ENCODE measurements around the gene HPN. TPM values are rescaled to one million over a fixed set of nuclear protein-coding genes. Genes with fewer than 3 reads are reported as not detected.

The HPN gene
- total and polyA plus RNA-seq, 2 of the 13 experiments (the other 11 are each of a cell fraction or from before 2014, with no cell fraction given): 46.7 to 261 TPM

DNA sequence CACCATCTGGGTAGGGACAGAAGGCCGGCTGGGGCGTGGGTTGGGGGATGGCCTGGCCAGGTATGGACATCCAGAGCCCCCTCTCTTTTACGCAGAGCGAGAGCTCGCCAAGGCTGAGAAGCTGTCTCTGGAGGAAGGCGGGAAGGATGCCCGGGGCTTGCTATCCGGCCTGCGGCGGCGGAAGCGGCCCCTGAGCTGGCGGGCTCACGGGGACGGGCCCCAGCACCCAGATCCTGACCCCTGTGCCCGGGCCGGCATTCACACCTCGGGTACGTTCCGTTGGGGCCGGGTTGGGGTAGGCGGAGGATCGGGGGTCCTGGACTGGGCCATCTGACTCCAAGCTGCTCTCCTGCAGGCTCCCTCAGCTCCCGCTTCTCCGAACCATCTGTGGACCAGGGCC lies 19.9 kb upstream of the HPN start:
- Histone ChIP-seq H3K27ac (ENCODE audit: extremely low read length, insufficient read depth, low read length) (no peak overlapping the region), H3K9me3 (ENCODE audit: low read length) (no peaks in the 10 kb centered on the region), H3K27me3 (ENCODE audit: control insufficient read depth in 1 of 2, insufficient read depth in 2 of 2, low read length in 2 of 2) (no peaks in the 10 kb centered on the region), H3K79me2 (ENCODE audit: insufficient read depth, low read length) (no peaks in the 10 kb centered on the region), H2AFZ (ENCODE audit: low read length) (no peak overlapping the region), H4K20me1 (ENCODE audit: insufficient read depth, low read length) (0 out of 2 replicates have a peak, but pooled peaks cover 9% of the 10 kb centered on the region), H3K36me3 (replicated peaks in 1 of 2; ENCODE audit: control insufficient read depth in 1 of 2, insufficient read depth in 2 of 2, low read length in 2 of 2) (peaks cover 36 to 86% of the 10 kb centered on the region in 2 experiments), H3K4me3 (replicated peaks in 1 of 3; ENCODE audit: insufficient read depth in 1 of 3, low read depth in 2 of 3, low read length in 3 of 3) (no peak overlapping the region), H3K9ac (ENCODE audit: insufficient read depth, low read depth, low read length) (no peak overlapping the region), H3K4me2 (ENCODE audit: low read depth, low read length) (no peak overlapping the region), H3K4me1 (ENCODE audit: insufficient read depth, low read length) (no peaks in the 10 kb centered on the region)
- FAIRE-seq (no peak), DNase-seq (ENCODE audit: low spot score) (no peak), ATAC-seq (no peak)
- WGBS (ENCODE audit: low lambda C conversion rate): 98% methylated on average over 14 of the region's 25 CpGs
- in situ Hi-C loops (cut with HindIII; ENCODE audit: extremely low pct_ligation_motif_present, low pct_unique_long_range_greater_than_20kb) (no loop called here), intact Hi-C loops (cut with micrococcal nuclease; ENCODE audit: unreplicated experiment) (no loop called here)
- CTCF ChIA-PET (ENCODE audit: low intra/inter-chr PET ratio, low total read pairs): no interaction called here
- no TSS peak for BruUV-seq (replicated peaks)
- TF ChIP-seq RBFOX2 (IDR thresholded peaks at IDR 0.05; ENCODE audit: low read depth, low read length): peak; percentile 38; the same call in 1 of the 2 replicates
- peak; percentile 82 for TF ChIP-seq AGO2 (optimal IDR thresholded peaks at IDR 0.05; ENCODE audit: low read depth, low read length)
- no peak for TF ChIP-seq ZNF674 (CRISPR knock-in tag; IDR thresholded peaks at IDR 0.05; ENCODE audit: low read depth)
- POLR2A ChIA-PET: no interaction called here

DNA sequence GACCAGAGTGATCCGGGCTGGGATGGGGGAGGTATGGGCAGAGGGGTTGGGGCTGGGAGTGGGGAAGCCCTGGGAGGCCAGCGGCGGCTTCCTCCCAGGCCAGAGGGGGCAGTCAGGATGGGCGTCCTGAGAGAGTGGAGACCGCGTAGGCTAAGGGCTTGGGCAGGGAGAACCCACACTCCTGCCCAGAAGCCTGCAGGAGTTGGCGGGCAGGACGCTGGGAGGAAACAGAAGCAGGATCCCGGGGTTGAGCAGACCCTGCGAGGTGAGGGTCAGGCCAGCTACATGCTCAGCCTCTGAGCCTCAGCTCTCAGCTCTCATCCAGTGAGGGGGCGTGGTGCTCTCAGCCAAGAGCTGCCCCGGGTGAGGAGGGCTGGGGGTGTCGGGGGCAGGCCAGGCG lies 19.1 kb upstream of the HPN start:
- Histone ChIP-seq H4K20me1 (ENCODE audit: insufficient read depth, low read length) (0 out of 2 replicates have a peak, but pooled peaks cover 9% of the 10 kb centered on the region), H3K27me3 (ENCODE audit: control insufficient read depth in 1 of 2, insufficient read depth in 2 of 2, low read length in 2 of 2) (no peaks in the 10 kb centered on the region), H3K36me3 (replicated peaks in 1 of 2; ENCODE audit: control insufficient read depth in 1 of 2, insufficient read depth in 2 of 2, low read length in 2 of 2) (peaks cover 33 to 90% of the 10 kb centered on the region in 2 experiments), H3K4me1 (ENCODE audit: insufficient read depth, low read length) (no peaks in the 10 kb centered on the region), H2AFZ (ENCODE audit: low read length) (no peak overlapping the region), H3K79me2 (ENCODE audit: insufficient read depth, low read length) (no peaks in the 10 kb centered on the region), H3K27ac (ENCODE audit: extremely low read length, insufficient read depth, low read length) (no peak overlapping the region), H3K4me2 (ENCODE audit: low read depth, low read length) (no peak overlapping the region), H3K4me3 (replicated peaks in 1 of 3; ENCODE audit: insufficient read depth in 1 of 3, low read depth in 2 of 3, low read length in 3 of 3) (no peak overlapping the region), H3K9me3 (ENCODE audit: low read length) (no peaks in the 10 kb centered on the region), H3K9ac (ENCODE audit: insufficient read depth, low read depth, low read length) (no peak overlapping the region)
- DNase-seq (ENCODE audit: low spot score): no peak
- BruUV-seq (replicated peaks): no TSS peak
- FAIRE-seq: no peak
- intact Hi-C loops (cut with micrococcal nuclease; ENCODE audit: unreplicated experiment) (no loop called here), in situ Hi-C loops (cut with HindIII; ENCODE audit: extremely low pct_ligation_motif_present, low pct_unique_long_range_greater_than_20kb) (no loop called here)
- ChIA-PET POLR2A (no interaction called here), CTCF (ENCODE audit: low intra/inter-chr PET ratio, low total read pairs) (no interaction called here)
- ATAC-seq: no peak
- 94% methylated on average over 10 of the region's 14 CpGs for WGBS (ENCODE audit: low lambda C conversion rate)
- TF ChIP-seq AGO2 (optimal IDR thresholded peaks at IDR 0.05; ENCODE audit: low read depth, low read length): peak; percentile 6
- no peak for TF ChIP-seq HIVEP1 (CRISPR knock-in tag; IDR thresholded peaks at IDR 0.05)
